ENCODE results near the gene CELF2. TPM values are rescaled to one million over a fixed set of nuclear protein-coding genes. Genes with fewer than 3 reads are reported as not detected.

CELF2 gene
- total and polyA plus RNA-seq, 7 donors, result 6.0 to 83.1 (median 48.9) TPM

DNA sequence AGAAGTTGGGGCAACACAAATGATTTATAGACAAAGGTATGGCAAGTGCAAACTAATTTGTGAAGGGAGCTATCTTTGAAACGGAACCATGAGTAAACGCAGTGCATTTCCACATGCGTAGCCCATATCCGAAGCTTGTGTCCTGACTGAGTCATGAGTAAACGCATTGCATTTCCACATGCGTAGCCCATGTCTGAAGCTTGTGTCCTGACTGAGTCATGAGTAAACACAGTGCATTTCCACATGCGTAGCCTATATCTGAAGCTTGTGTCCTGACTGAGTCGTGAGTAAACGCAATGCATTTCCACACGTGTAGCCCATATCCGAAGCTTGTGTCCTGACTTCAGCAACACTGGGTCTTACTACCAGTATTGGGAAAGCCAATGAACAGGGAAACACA, 95.0 kb downstream of the CELF2 start:
- TF ChIP-seq POLR2A (IDR thresholded peaks at IDR 0.05) (no peak), POLR2AphosphoS5 (IDR thresholded peaks at IDR 0.05) (no peak), EP300 (IDR thresholded peaks at IDR 0.05) (no peak)
- TF ChIP-seq, protein P1, sequence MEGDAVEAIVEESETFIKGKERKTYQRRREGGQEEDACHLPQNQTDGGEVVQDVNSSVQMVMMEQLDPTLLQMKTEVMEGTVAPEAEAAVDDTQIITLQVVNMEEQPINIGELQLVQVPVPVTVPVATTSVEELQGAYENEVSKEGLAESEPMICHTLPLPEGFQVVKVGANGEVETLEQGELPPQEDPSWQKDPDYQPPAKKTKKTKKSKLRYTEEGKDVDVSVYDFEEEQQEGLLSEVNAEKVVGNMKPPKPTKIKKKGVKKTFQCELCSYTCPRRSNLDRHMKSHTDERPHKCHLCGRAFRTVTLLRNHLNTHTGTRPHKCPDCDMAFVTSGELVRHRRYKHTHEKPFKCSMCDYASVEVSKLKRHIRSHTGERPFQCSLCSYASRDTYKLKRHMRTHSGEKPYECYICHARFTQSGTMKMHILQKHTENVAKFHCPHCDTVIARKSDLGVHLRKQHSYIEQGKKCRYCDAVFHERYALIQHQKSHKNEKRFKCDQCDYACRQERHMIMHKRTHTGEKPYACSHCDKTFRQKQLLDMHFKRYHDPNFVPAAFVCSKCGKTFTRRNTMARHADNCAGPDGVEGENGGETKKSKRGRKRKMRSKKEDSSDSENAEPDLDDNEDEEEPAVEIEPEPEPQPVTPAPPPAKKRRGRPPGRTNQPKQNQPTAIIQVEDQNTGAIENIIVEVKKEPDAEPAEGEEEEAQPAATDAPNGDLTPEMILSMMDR (IDR thresholded peaks at IDR 0.05), result no peak
- Histone ChIP-seq H3K27me3 (no peaks in the 10 kb centered on the region), H3K4me3 (no peak overlapping the region), H3K27ac (no peak overlapping the region), H3K36me3 (no peaks in the 10 kb centered on the region), H3K4me1 (no peaks in the 10 kb centered on the region), H3K9me3 (peaks cover 0 to 4% (median 0%) of the 10 kb centered on the region in 4 donors)
- intact Hi-C loops (cut with DNase I), result no loop called here
- 92 to 93% methylated on average over 11 of the region's 11 CpGs for WGBS, 2 donors
- no peak for DNase-seq

DNA sequence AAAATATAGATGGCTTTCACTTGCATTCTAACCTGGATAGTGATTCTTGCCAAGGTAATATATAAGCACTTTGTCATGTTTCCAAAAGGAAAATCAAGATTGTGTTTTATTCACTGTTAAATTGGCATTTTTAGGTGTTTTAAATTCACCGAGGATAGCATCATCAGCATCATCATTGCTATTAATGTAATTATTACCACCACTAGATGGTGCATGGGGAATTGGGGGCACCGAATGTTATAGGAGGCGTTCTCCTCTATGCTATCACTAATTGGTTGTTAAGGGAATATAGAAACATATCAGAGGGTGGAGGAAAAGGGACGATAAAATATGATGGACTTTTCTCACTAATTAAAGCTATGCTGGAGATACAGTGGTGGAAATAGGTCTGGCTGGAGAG, 95.5 kb downstream of the CELF2 start:
- no peak for DNase-seq
- Histone ChIP-seq H3K4me3 (no peak overlapping the region), H3K27me3 (no peaks in the 10 kb centered on the region), H3K9me3 (peaks cover 0 to 4% (median 0%) of the 10 kb centered on the region in 4 donors), H3K36me3 (no peaks in the 10 kb centered on the region), H3K4me1 (no peaks in the 10 kb centered on the region), H3K27ac (no peak overlapping the region)
- TF ChIP-seq, protein P1 (IDR thresholded peaks at IDR 0.05), result peak in 2 of 4 experiments; percentile 26 to 27
- TF ChIP-seq POLR2A (IDR thresholded peaks at IDR 0.05) (no peak), EP300 (IDR thresholded peaks at IDR 0.05) (no peak), POLR2AphosphoS5 (IDR thresholded peaks at IDR 0.05) (no peak)
- intact Hi-C loops (cut with DNase I), result no loop called here
- WGBS, 2 donors, result 46 to 84% methylated on average over 4 of the region's 4 CpGs

DNA sequence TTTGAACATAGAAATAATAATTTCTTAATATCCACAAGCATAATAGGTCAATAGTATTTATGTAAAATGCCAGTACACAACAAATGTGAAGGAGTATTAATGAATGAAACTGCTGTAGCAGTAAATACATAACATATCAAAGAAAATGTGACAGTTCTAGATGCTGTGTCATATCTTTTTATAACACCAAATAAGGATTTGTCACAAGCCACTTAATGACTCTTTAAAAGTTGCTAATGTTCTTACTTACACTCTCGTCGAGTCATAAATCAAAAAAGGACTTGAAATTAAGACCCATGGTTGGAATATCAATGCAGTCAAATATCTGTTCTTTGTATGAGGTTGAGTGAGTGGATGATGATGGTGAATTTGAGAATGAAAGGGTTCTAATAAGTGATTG, 96.6 kb downstream of the CELF2 start:
- Histone ChIP-seq H3K9me3 (peaks cover 0 to 4% (median 0%) of the 10 kb centered on the region in 4 donors), H3K27me3 (no peaks in the 10 kb centered on the region), H3K4me1 (no peaks in the 10 kb centered on the region), H3K4me3 (no peak overlapping the region), H3K27ac (no peak overlapping the region), H3K36me3 (no peaks in the 10 kb centered on the region)
- intact Hi-C loops (cut with DNase I), result no loop called here
- WGBS, 2 donors, result 93 to 98% methylated on average over 2 of the region's 2 CpGs
- no peak for TF ChIP-seq POLR2A (IDR thresholded peaks at IDR 0.05)
- TF ChIP-seq, protein P1 (IDR thresholded peaks at IDR 0.05), result no peak
- TF ChIP-seq POLR2AphosphoS5 (IDR thresholded peaks at IDR 0.05), result no peak
- TF ChIP-seq EP300 (IDR thresholded peaks at IDR 0.05), result no peak
- no peak for DNase-seq

DNA sequence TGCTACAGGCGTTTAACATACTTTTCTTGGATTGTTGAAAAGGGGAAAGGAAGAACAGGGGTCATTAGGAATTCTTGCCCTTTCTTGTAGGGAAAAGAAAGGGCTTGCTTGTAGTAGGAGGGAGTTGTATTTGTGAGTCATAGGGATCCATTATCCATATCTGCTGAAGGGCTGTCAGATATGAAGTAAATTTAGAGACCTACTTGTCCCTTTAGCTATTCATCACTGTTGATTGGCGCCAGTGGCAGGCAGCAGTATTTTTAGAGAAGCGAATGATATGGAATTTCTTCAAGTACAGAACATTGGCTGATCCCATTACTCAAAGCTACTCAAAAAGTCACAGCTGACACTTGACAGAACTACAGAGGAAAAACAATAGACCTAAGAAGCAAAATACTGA, 97.7 kb downstream of the CELF2 start:
- intact Hi-C loops (cut with DNase I), result no loop called here
- Histone ChIP-seq H3K4me3 (no peak overlapping the region), H3K27me3 (no peaks in the 10 kb centered on the region), H3K27ac (no peak overlapping the region), H3K9me3 (no peaks in the 10 kb centered on the region), H3K4me1 (no peaks in the 10 kb centered on the region), H3K36me3 (no peaks in the 10 kb centered on the region)
- no peak for DNase-seq
- WGBS, 2 donors, result 91% methylated on average over 3 of the region's 3 CpGs
- TF ChIP-seq POLR2A (IDR thresholded peaks at IDR 0.05), result no peak
- TF ChIP-seq, protein P1 (IDR thresholded peaks at IDR 0.05), result no peak
- no peak for TF ChIP-seq POLR2AphosphoS5 (IDR thresholded peaks at IDR 0.05)
- no peak for TF ChIP-seq EP300 (IDR thresholded peaks at IDR 0.05)

DNA sequence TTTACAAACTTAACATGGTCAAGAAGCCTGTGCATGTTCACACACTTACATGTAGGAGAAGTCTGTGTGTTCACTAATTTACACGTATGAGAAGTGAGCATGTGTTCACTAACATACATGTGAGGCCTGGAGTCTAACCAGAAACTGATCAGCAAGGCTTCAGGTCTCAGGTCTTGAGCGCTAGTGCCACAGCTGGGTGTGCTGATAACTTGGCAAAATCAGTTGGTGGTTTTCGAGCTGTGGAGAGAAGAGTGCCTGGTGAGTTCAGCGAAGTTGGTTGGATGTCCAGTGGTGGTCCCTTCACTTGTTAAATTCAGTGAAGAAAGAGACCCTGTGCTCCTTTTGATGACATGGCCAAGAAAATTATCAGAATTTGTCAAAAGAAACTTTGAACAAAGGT, 98.7 kb downstream of the CELF2 start:
- Histone ChIP-seq H3K36me3 (no peaks in the 10 kb centered on the region), H3K4me1 (no peaks in the 10 kb centered on the region), H3K9me3 (no peaks in the 10 kb centered on the region), H3K4me3 (no peak overlapping the region), H3K27me3 (no peaks in the 10 kb centered on the region), H3K27ac (no peak overlapping the region)
- TF ChIP-seq POLR2A (IDR thresholded peaks at IDR 0.05) (no peak), EP300 (IDR thresholded peaks at IDR 0.05) (no peak), POLR2AphosphoS5 (IDR thresholded peaks at IDR 0.05) (no peak)
- TF ChIP-seq, protein P1 (IDR thresholded peaks at IDR 0.05), result no peak
- intact Hi-C loops (cut with DNase I), result no loop called here
- DNase-seq, result no peak
- 96 to 97% methylated on average over 4 of the region's 4 CpGs for WGBS, 2 donors

All from sigmoid colon (tissue), 7 donors.